Neuron (in vitro differentiated cells): ENCODE data around the gene RETREG3.
"Not testable (repeated sequence)": the region's sequence is repeated elsewhere in the genome, so short reads cannot be mapped to it uniquely, and the experiment has no call there.

ENCODE experiments used
- H2AFZ ChIP-seq: one replicate; pipeline ENCODE4 v1.6.1; 2013; ENCODE audit warnings: low read depth, mild to moderate bottlenecking, inconsistent platforms, low read length, moderate library complexity
- H3K27me3 ChIP-seq: one replicate; pipeline ENCODE4 v1.6.1; 2013; ENCODE audit warnings: low read length; ENCODE audit not compliant: insufficient read depth
- H3K36me3 ChIP-seq: one replicate; pipeline ENCODE4 v1.6.1; 2013; ENCODE audit warnings: low read length; ENCODE audit not compliant: insufficient read depth
- H3K4me1 ChIP-seq: one replicate; pipeline ENCODE4 v1.6.1; 2013; ENCODE audit warnings: low read length; ENCODE audit not compliant: insufficient read depth
- H3K4me3 ChIP-seq: 2 replicates; pipeline ENCODE4 v1.5.1; 2013; ENCODE audit warnings: mild to moderate bottlenecking, low read length, moderate library complexity
- H3K9me3 ChIP-seq: one replicate; pipeline ENCODE4 v1.6.1; 2013; ENCODE audit warnings: low read length

Gene RETREG3

GRCh38 chr17:42562388-42563142, 46.6 kb downstream of the RETREG3 start:
- H3K4me1 ChIP-seq: peaks cover 22% of the 10 kb centered on the region
- no peaks in the 10 kb centered on the region for H3K27me3 ChIP-seq
- H3K4me3 ChIP-seq: peak overlapping the region; percentile 78
- H2AFZ ChIP-seq: no peak overlapping the region
- no peaks in the 10 kb centered on the region for H3K9me3 ChIP-seq
- peaks cover 19% of the 10 kb centered on the region for H3K36me3 ChIP-seq

GRCh38 chr17:42561897-42562387, 47.2 kb downstream of the RETREG3 start, which contains the start of gene COASY:
Gene COASY (plus strand): TSS chr17:42562148. CDS start chr17:42562623, 475 bp downstream.
- peak within 1 kb of the TSS; percentile 78 for H3K4me3 ChIP-seq
- H3K9me3 ChIP-seq: no peaks in the 10 kb centered on the region
- peaks cover 19% of the 10 kb centered on the region for H3K36me3 ChIP-seq
- no peaks in the 10 kb centered on the region for H3K27me3 ChIP-seq
- peaks cover 19% of the 10 kb centered on the region for H3K4me1 ChIP-seq
- H2AFZ ChIP-seq: no peak within 1 kb of the TSS

GRCh38 chr17:42560246-42560645, 48.9 kb downstream of the RETREG3 start:
- Histone ChIP-seq H3K27me3 (no peaks in the 10 kb centered on the region), H2AFZ (no peak overlapping the region), H3K4me3 (no peak overlapping the region)

GRCh38 chr17:42559075-42559474, 50.1 kb downstream of the RETREG3 start:
- peaks cover 13% of the 10 kb centered on the region for H3K4me1 ChIP-seq
- no peak overlapping the region for H2AFZ ChIP-seq
- H3K9me3 ChIP-seq: no peaks in the 10 kb centered on the region
- no peak overlapping the region for H3K4me3 ChIP-seq
- H3K36me3 ChIP-seq: no peaks in the 10 kb centered on the region
- no peaks in the 10 kb centered on the region for H3K27me3 ChIP-seq

More at GRCh38 chr17:42560246-42560645, 48.9 kb downstream of the RETREG3 start:
- Histone ChIP-seq H3K36me3 (peaks cover 9% of the 10 kb centered on the region), H3K4me1 (peaks cover 12% of the 10 kb centered on the region), H3K9me3 (no peaks in the 10 kb centered on the region)

GRCh38 chr17:42555961-42556617, 53.1 kb downstream of the RETREG3 start:
- H3K4me3 ChIP-seq, H3K27me3 ChIP-seq, H2AFZ ChIP-seq, H3K36me3 ChIP-seq, H3K9me3 ChIP-seq, H3K4me1 ChIP-seq: not testable (repeated sequence)

GRCh38 chr17:42555122-42555622, 54.0 kb downstream of the RETREG3 start:
- Histone ChIP-seq H3K27me3 (no peaks in the 10 kb centered on the region), H3K4me1 (peaks cover 6% of the 10 kb centered on the region), H3K4me3 (peak overlapping the region; percentile 64), H3K36me3 (peaks cover 7% of the 10 kb centered on the region), H2AFZ (peak overlapping the region; percentile 52), H3K9me3 (no peaks in the 10 kb centered on the region)

GRCh38 chr17:42554250-42555121, 54.7 kb downstream of the RETREG3 start:
- peak overlapping the region; percentile 52 for H2AFZ ChIP-seq
- H3K36me3 ChIP-seq: peaks cover 7% of the 10 kb centered on the region
- no peaks in the 10 kb centered on the region for H3K27me3 ChIP-seq
- peaks cover 6% of the 10 kb centered on the region for H3K4me1 ChIP-seq
- H3K9me3 ChIP-seq: no peaks in the 10 kb centered on the region
- peak overlapping the region; percentile 64 for H3K4me3 ChIP-seq

GRCh38 chr17:42553866-42554249, 55.3 kb downstream of the RETREG3 start:
- H3K4me1 ChIP-seq: peaks cover 6% of the 10 kb centered on the region
- no peak overlapping the region for H2AFZ ChIP-seq
- no peaks in the 10 kb centered on the region for H3K27me3 ChIP-seq
- peak overlapping the region; percentile 64 for H3K4me3 ChIP-seq
- no peaks in the 10 kb centered on the region for H3K9me3 ChIP-seq
- peaks cover 7% of the 10 kb centered on the region for H3K36me3 ChIP-seq

GRCh38 chr17:42553161-42553818, 55.9 kb downstream of the RETREG3 start:
- H3K27me3 ChIP-seq: no peaks in the 10 kb centered on the region
- no peak overlapping the region for H3K4me3 ChIP-seq

GRCh38 chr17:42552736-42553135, 56.4 kb downstream of the RETREG3 start, which contains the start of gene HSD17B1:
Gene HSD17B1 (plus strand): TSS chr17:42552923. CDS start chr17:42552934, 11 bp downstream.
- peak within 1 kb of the TSS; percentile 64 for H3K4me3 ChIP-seq
- H3K9me3 ChIP-seq, H3K4me1 ChIP-seq, H3K36me3 ChIP-seq, H3K27me3 ChIP-seq, H2AFZ ChIP-seq: not testable (repeated sequence)

More at GRCh38 chr17:42553161-42553818, 55.9 kb downstream of the RETREG3 start:
- Histone ChIP-seq H2AFZ (no peak overlapping the region), H3K9me3 (no peaks in the 10 kb centered on the region), H3K4me1 (peaks cover 6% of the 10 kb centered on the region), H3K36me3 (peaks cover 7% of the 10 kb centered on the region)

- Histone ChIP-seq H3K4me1 (peaks cover 4% of the 10 kb centered on the region), H3K4me3 (no peak overlapping the region), H3K36me3 (peaks cover 10% of the 10 kb centered on the region), H3K9me3 (no peaks in the 10 kb centered on the region), H3K27me3 (no peaks in the 10 kb centered on the region), H2AFZ (no peak overlapping the region)
These were observed 60.0 kb downstream of the RETREG3 start for GRCh38 chr17:42548993-42549755.
